Right atrium auricular region (tissue), 2 donors: Measurements from ENCODE around the gene GBA3. TPM values are rescaled to one million over a fixed set of nuclear protein-coding genes. Genes with fewer than 3 reads are reported as not detected.

Source experiments
- DNase-seq: peaks from one replicate; pipeline ENCODE4 v3.0.0-alpha.2; 2019; ENCODE audit warnings: low spot score
- H3K27ac ChIP-seq, 2 donors: fragments of 200-600 bp; sonication (generic); 1 replicate in 1 of 2; 2 replicates in 1 of 2; pipeline ENCODE4 v1.5.1; 2016 to 2019
- H3K27me3 ChIP-seq, 2 donors: fragments of 200-600 bp; sonication (generic); one replicate each; pipeline versions ENCODE4 v1.5.1 to v1.6.0; 2017 to 2019
- H3K36me3 ChIP-seq: fragments of 200-600 bp; sonication (generic); one replicate; pipeline ENCODE4 v1.5.1; 2016
- H3K4me1 ChIP-seq, 2 donors: fragments of 200-600 bp; sonication (generic); one replicate each; pipeline versions ENCODE4 v1.5.1 to v1.6.0; 2017 to 2019
- H3K4me3 ChIP-seq, 2 donors: fragments of 200-600 bp; sonication (generic); 1 replicate in 1 of 2; 2 replicates in 1 of 2; pipeline ENCODE4 v1.5.1; 2017 to 2019; ENCODE audit warnings: mild to moderate bottlenecking in 1 of 2, moderate library complexity in 1 of 2
- H3K9me3 ChIP-seq, 2 donors: fragments of 200-600 bp; sonication (generic); one replicate each; pipeline ENCODE4 v1.5.1; 2019
- CTCF ChIP-seq, 2 donors: fragments of 200-600 bp; sonication (generic); IDR thresholded peaks; one replicate each; pipeline ENCODE4 v1.5.1; 2019; ENCODE audit warnings: antibody characterized with exemption in 2 of 2
- total RNA-seq, 2 donors: library from RNA; depleted of rRNA; stranded (reverse); fragments of >200 nt; gene quantifications; one replicate each; pipeline ENCODE4 v1.1.0, GENCODE V29; 2016

GBA3 gene
- total RNA-seq, 2 donors from 2014 or later: not detected

GRCh38 chr4:22803512-22803911 is 110.8 kb downstream of the GBA3 start:
- no peak for DNase-seq
- Histone ChIP-seq H3K36me3 (no peaks in the 10 kb centered on the region), H3K4me1 (no peaks in the 10 kb centered on the region)

GRCh38 chr4:22814906-22815305 is 122.2 kb downstream of the GBA3 start:
- Histone ChIP-seq H3K9me3 (no peaks in the 10 kb centered on the region), H3K4me1 (no peaks in the 10 kb centered on the region), H3K27me3 (no peaks in the 10 kb centered on the region), H3K4me3 (no peak overlapping the region), H3K36me3 (no peaks in the 10 kb centered on the region), H3K27ac (no peak overlapping the region)
- no peak for DNase-seq
- no peak for TF ChIP-seq CTCF (IDR thresholded peaks at IDR 0.05)

More at GRCh38 chr4:22803512-22803911, 110.8 kb downstream of the GBA3 start:
- H3K9me3 ChIP-seq: no peaks in the 10 kb centered on the region
- no peak overlapping the region for H3K27ac ChIP-seq
- TF ChIP-seq CTCF (IDR thresholded peaks at IDR 0.05): no peak
- no peak overlapping the region for H3K4me3 ChIP-seq
- H3K27me3 ChIP-seq: no peaks in the 10 kb centered on the region

- Histone ChIP-seq H3K4me1 (no peaks in the 10 kb centered on the region), H3K36me3 (no peaks in the 10 kb centered on the region), H3K9me3 (no peaks in the 10 kb centered on the region), H3K4me3 (no peak overlapping the region), H3K27me3 (no peaks in the 10 kb centered on the region), H3K27ac (no peak overlapping the region)
- DNase-seq: no peak
- TF ChIP-seq CTCF (IDR thresholded peaks at IDR 0.05): no peak
Observed at GRCh38 chr4:22824091-22824490, 131.4 kb downstream of the GBA3 start.

- Histone ChIP-seq H3K27ac (no peak overlapping the region), H3K27me3 (no peaks in the 10 kb centered on the region), H3K4me3 (no peak overlapping the region), H3K36me3 (no peaks in the 10 kb centered on the region), H3K9me3 (no peaks in the 10 kb centered on the region), H3K4me1 (no peaks in the 10 kb centered on the region)
- no peak for DNase-seq
- TF ChIP-seq CTCF (IDR thresholded peaks at IDR 0.05): no peak
Observed at GRCh38 chr4:22842360-22843018, 149.8 kb downstream of the GBA3 start.

- H3K9me3 ChIP-seq: no peaks in the 10 kb centered on the region
- no peaks in the 10 kb centered on the region for H3K36me3 ChIP-seq
- H3K27ac ChIP-seq: no peak overlapping the region
- no peak overlapping the region for H3K4me3 ChIP-seq
- no peak for TF ChIP-seq CTCF (IDR thresholded peaks at IDR 0.05)
- no peaks in the 10 kb centered on the region for H3K27me3 ChIP-seq
- H3K4me1 ChIP-seq: no peaks in the 10 kb centered on the region
- no peak for DNase-seq
Observed at GRCh38 chr4:22848332-22848731, 155.6 kb downstream of the GBA3 start.

- no peak for DNase-seq
- Histone ChIP-seq H3K9me3 (no peaks in the 10 kb centered on the region), H3K4me1 (no peaks in the 10 kb centered on the region), H3K4me3 (no peak overlapping the region), H3K27me3 (no peaks in the 10 kb centered on the region), H3K36me3 (no peaks in the 10 kb centered on the region), H3K27ac (no peak overlapping the region)
- no peak for TF ChIP-seq CTCF (IDR thresholded peaks at IDR 0.05)
Observed at GRCh38 chr4:22850055-22850454, 157.3 kb downstream of the GBA3 start.
